Sigmoid colon (tissue), 4 donors: ENCODE results near the gene GBF1.

ENCODE experiments used
- CTCF ChIP-seq, 4 experiments: fragments of 450-650 bp in 3 of 4; fragments of 200-600 bp in 1 of 4; IDR thresholded peaks; one replicate each; pipeline ENCODE4 v1.5.1; 2016 to 2019; ENCODE audit warnings: antibody characterized with exemption in 4 of 4, mild to moderate bottlenecking in 3 of 4, moderate library complexity in 2 of 4
- POLR2A ChIP-seq, 2 donors: fragments of 450-650 bp; IDR thresholded peaks; one replicate each; pipeline ENCODE4 v1.6.1; 2016; ENCODE audit warnings: antibody characterized with exemption in 2 of 2, mild to moderate bottlenecking in 2 of 2, moderate library complexity in 2 of 2
- POLR2AphosphoS5 ChIP-seq, 4 donors: sonication (generic); formaldehyde crosslinking; IDR thresholded peaks; one replicate each; pipeline ENCODE4 v1.6.1; 2017; ENCODE audit warnings: antibody characterized with exemption in 4 of 4

GRCh38 chr10:102243309-102243708 lies 2.0 kb upstream of the GBF1 start:
- TF ChIP-seq POLR2A (IDR thresholded peaks at IDR 0.05) = no peak
- TF ChIP-seq CTCF (IDR thresholded peaks at IDR 0.05) = no peak
- no peak for TF ChIP-seq POLR2AphosphoS5 (IDR thresholded peaks at IDR 0.05)
